Heart left ventricle (tissue), 13 donors: ENCODE data around the gene LINGO1.

ENCODE experiments used
- POLR2A ChIP-seq, 2 donors: fragments of 450-650 bp; IDR thresholded peaks; one replicate each; pipeline ENCODE4 v1.6.1; 2017; ENCODE audit warnings: antibody characterized with exemption in 2 of 2, mild to moderate bottlenecking in 2 of 2, moderate library complexity in 2 of 2
- TF ChIP-seq, protein P1 (sequence below), 12 donors: fragments of 200-600 bp; sonication (generic) in 4 of 12; IDR thresholded peaks; one replicate each; pipeline versions ENCODE4 v1.5.0 to v1.8.0; 2018 to 2022; ENCODE audit warnings: antibody characterized with exemption in 12 of 12, mild to moderate bottlenecking in 5 of 12
- donor health status: ischemic (EF 13 %, LVEDD 7.1; RV severe dilation, severe dysfunction).
- donor health status: DM: no; HTN: yes; CAD: no.
- donor health status: DM: no; HTN: no; CAD: no.
- donor health status: ischemic (EF 25% LVEDD 6.9; RV normal size, moderate dysfunction).
- donor health status: ischemic (EF 25% LVEDD 5.7; RV mildly dilated, moderate dysfunction).
- donor health status: ischemic (EF 35%, LVEDD 5.7; RV mildly dilated, moderate dysfunction).
- donor health status: nonischemic (EF 11% LVEDD 7.7; RV severe dilation, severe dysfunction).
- donor health status: DM: yes; HTN: yes; CAD: no.
- donor health status: PGD.
- donor health status: ischemic (EF 29% LVEDD 5.4; RV normal size, mild dysfunction).
- donor health status: nonischemic (EF 23%, LVEDD 6.1; RV moderate dilation, normal function).

- TF ChIP-seq, protein P1, sequence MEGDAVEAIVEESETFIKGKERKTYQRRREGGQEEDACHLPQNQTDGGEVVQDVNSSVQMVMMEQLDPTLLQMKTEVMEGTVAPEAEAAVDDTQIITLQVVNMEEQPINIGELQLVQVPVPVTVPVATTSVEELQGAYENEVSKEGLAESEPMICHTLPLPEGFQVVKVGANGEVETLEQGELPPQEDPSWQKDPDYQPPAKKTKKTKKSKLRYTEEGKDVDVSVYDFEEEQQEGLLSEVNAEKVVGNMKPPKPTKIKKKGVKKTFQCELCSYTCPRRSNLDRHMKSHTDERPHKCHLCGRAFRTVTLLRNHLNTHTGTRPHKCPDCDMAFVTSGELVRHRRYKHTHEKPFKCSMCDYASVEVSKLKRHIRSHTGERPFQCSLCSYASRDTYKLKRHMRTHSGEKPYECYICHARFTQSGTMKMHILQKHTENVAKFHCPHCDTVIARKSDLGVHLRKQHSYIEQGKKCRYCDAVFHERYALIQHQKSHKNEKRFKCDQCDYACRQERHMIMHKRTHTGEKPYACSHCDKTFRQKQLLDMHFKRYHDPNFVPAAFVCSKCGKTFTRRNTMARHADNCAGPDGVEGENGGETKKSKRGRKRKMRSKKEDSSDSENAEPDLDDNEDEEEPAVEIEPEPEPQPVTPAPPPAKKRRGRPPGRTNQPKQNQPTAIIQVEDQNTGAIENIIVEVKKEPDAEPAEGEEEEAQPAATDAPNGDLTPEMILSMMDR (IDR thresholded peaks at IDR 0.05), result no peak
- TF ChIP-seq POLR2A (IDR thresholded peaks at IDR 0.05), result no peak
These were observed 26.3 kb downstream of the LINGO1 start for GRCh38 chr15:77606142-77607034.
